SK-N-SH (cell line): ENCODE measurements around the gene ELMO2. TPM values are rescaled to one million over a fixed set of nuclear protein-coding genes. Genes with fewer than 3 reads are reported as not detected.

Experiments
- CTCF ChIA-PET: fragments of 300-600, 350-600 bp; formaldehyde crosslinking; extraction: SDS; loops from one replicate; lab custom pipeline; 2021; lab: Yijun Ruan, JAX
- POLR2A ChIA-PET: fragments of 350-600 bp; sonication (Branson Sonifier 250); formaldehyde crosslinking; extraction: SDS; loops from one replicate; lab custom pipeline; 2020; ENCODE audit warnings: antibody characterized with exemption, inconsistent platforms; lab: Yijun Ruan, JAX
- DNase-seq: peaks from one replicate; pipeline ENCODE4 v3.0.0; 2012
- H2AFZ ChIP-seq: fragments of 200-600 bp; sonication (generic); 2 replicates; pipeline ENCODE4 v1.8.1; 2016; ENCODE audit warnings: antibody characterized with exemption, mild to moderate bottlenecking, low read depth
- H3F3A ChIP-seq: fragments of 200-600 bp; sonication (generic); replicated peaks from 2 replicates; pipeline ENCODE3; 2016; ENCODE audit warnings: antibody characterized with exemption, mild to moderate bottlenecking; ENCODE audit not compliant: insufficient read depth
- H3K27ac ChIP-seq, 2 experiments: fragments of 200-500 bp in 1 of 2; fragments of 200-600 bp in 1 of 2; sonication (Bioruptor generic) in 1 of 2; sonication (generic), shearing (Covaris generic) in 1 of 2; 2 replicates each; pipeline versions ENCODE4 v1.5.1 to v1.6.1; 2014 to 2016; ENCODE audit warnings: low read depth in 2 of 2, inconsistent platforms in 1 of 2, low read length in 1 of 2, mild to moderate bottlenecking in 1 of 2, mixed read lengths in 1 of 2
- H3K27me3 ChIP-seq: fragments of 200-600 bp; sonication (generic), shearing (Covaris generic); 2 replicates; pipeline ENCODE4 v1.6.1; 2016; ENCODE audit warnings: mixed run types; ENCODE audit not compliant: insufficient read depth
- H3K36me3 ChIP-seq, 2 experiments: fragments of 200-500 bp in 1 of 2; fragments of 200-600 bp in 1 of 2; sonication (Bioruptor generic) in 1 of 2; sonication (generic) in 1 of 2; replicated peaks in 1 of 2; 2 replicates each; pipeline versions ENCODE3 to v1.5.1; 2014 to 2016; ENCODE audit warnings: low read length in 1 of 2, mild to moderate bottlenecking in 1 of 2; ENCODE audit not compliant: insufficient read depth in 2 of 2, control insufficient read depth in 1 of 2
- H3K4me1 ChIP-seq, 2 experiments: fragments of 200-500 bp in 1 of 2; fragments of 200-600 bp in 1 of 2; sonication (Bioruptor generic) in 1 of 2; sonication (generic), shearing (Covaris generic) in 1 of 2; 2 replicates each; pipeline versions ENCODE4 v1.5.1 to v1.6.1; 2014 to 2016; ENCODE audit warnings: low read depth in 1 of 2, low read length in 1 of 2, mixed run types in 1 of 2; ENCODE audit not compliant: insufficient read depth in 2 of 2, control insufficient read depth in 1 of 2
- H3K4me2 ChIP-seq: fragments of 200-600 bp; sonication (generic), shearing (Covaris generic); 2 replicates; pipeline ENCODE4 v1.6.1; 2017; ENCODE audit warnings: mixed run types
- H3K4me3 ChIP-seq, 2 experiments: fragments of 200-500 bp in 1 of 2; fragments of 200-600 bp in 1 of 2; sonication (Bioruptor generic) in 1 of 2; sonication (generic), shearing (Covaris generic) in 1 of 2; 2 replicates each; pipeline versions ENCODE4 v1.5.1 to v1.8.1; 2014 to 2016; ENCODE audit warnings: low read depth in 2 of 2, inconsistent platforms in 1 of 2, low read length in 1 of 2, mild to moderate bottlenecking in 1 of 2, mixed read lengths in 1 of 2, moderate library complexity in 1 of 2
- H3K79me2 ChIP-seq: fragments of 200-600 bp; sonication (generic); 2 replicates; pipeline ENCODE4 v1.8.1; 2017; ENCODE audit warnings: mild to moderate bottlenecking; ENCODE audit not compliant: insufficient read depth
- H3K9ac ChIP-seq: fragments of 200-600 bp; sonication (generic); 2 replicates; pipeline ENCODE4 v1.6.1; 2017; ENCODE audit warnings: mixed run types
- H3K9me2 ChIP-seq: fragments of 200-600 bp; sonication (generic); 2 replicates; pipeline ENCODE4 v1.6.1; 2017; ENCODE audit warnings: mixed run types
- H3K9me3 ChIP-seq: fragments of 200-600 bp; sonication (generic); 2 replicates; pipeline ENCODE4 v1.6.1; 2017; ENCODE audit warnings: mixed run types, mild to moderate bottlenecking, moderate library complexity
- H4K20me1 ChIP-seq: fragments of 200-600 bp; sonication (generic); 2 replicates; pipeline ENCODE4 v1.6.1; 2017; ENCODE audit warnings: mild to moderate bottlenecking, mixed run types; ENCODE audit not compliant: insufficient read depth
- FOXJ3 ChIP-seq: sonication (generic); formaldehyde crosslinking; IDR thresholded peaks from 2 replicates; pipeline ENCODE4 v1.5.1; 2020; ENCODE audit warnings: mild to moderate bottlenecking, missing genetic modification reagents
- FOXM1 ChIP-seq: IDR thresholded peaks from 2 replicates; pipeline ENCODE4 v1.4.0; 2012; ENCODE audit warnings: low read depth, mild to moderate bottlenecking
- GABPA ChIP-seq: IDR thresholded peaks from 2 replicates; pipeline ENCODE4 v1.4.0; 2012; ENCODE audit warnings: low read depth, mild to moderate bottlenecking
- MXI1 ChIP-seq: IDR thresholded peaks from 2 replicates; pipeline ENCODE4 v1.6.1; 2012; ENCODE audit warnings: mild to moderate bottlenecking, low read depth, low read length, improper control_type of control experiment
- NFIC ChIP-seq: IDR thresholded peaks from 2 replicates; pipeline ENCODE4 v1.4.0; 2012; ENCODE audit warnings: borderline replicate concordance
- RXRA ChIP-seq: IDR thresholded peaks from 2 replicates; pipeline ENCODE4 v1.4.0; 2012; ENCODE audit warnings: low read depth, mild to moderate bottlenecking, borderline replicate concordance
- SIN3A ChIP-seq: IDR thresholded peaks from 2 replicates; pipeline ENCODE4 v1.6.1; 2012; ENCODE audit warnings: low read depth, mild to moderate bottlenecking, low read length, moderate library complexity, borderline replicate concordance
- TEAD4 ChIP-seq: IDR thresholded peaks from 2 replicates; pipeline ENCODE4 v1.4.0; 2012; ENCODE audit warnings: mild to moderate bottlenecking, borderline replicate concordance; ENCODE audit not compliant: insufficient read depth
- WGBS: methylation state at CpG from one replicate; pipeline ENCODE4 v1.1.6; 2017; ENCODE audit warnings: low lambda C conversion rate; 5-methylcytosine and 5-hydroxymethylcytosine counted together
- polyA plus RNA-seq, 3 experiments: library from polyadenylated mRNA; depleted of rRNA; stranded (reverse); fragments of >200 nt; gene quantifications; 2 replicates each; pipeline ENCODE4 v1.2.3, GENCODE V29; 2012
- TF ChIP-seq, protein P1 (sequence below): IDR thresholded peaks from 2 replicates; pipeline ENCODE4 v1.6.1; 2012; ENCODE audit warnings: mild to moderate bottlenecking, low read depth, low read length, moderate library complexity
- TF ChIP-seq, protein P2 (sequence below): IDR thresholded peaks from 2 replicates; pipeline ENCODE4 v1.4.0; 2012; ENCODE audit warnings: low read depth, borderline replicate concordance
- TF ChIP-seq, protein P3 (sequence below): IDR thresholded peaks from 2 replicates; pipeline ENCODE4; 2012
- TF ChIP-seq, protein P4 (sequence below): IDR thresholded peaks from 2 replicates; pipeline ENCODE4 v1.4.0; 2012; ENCODE audit warnings: low read depth, borderline replicate concordance
- TF ChIP-seq, protein P5 (sequence below): fragments of 150-350 bp; IDR thresholded peaks from 2 replicates; pipeline ENCODE4 v1.6.1; 2017; ENCODE audit warnings: antibody characterized with exemption, low read length, low read depth, borderline replicate concordance
- TF ChIP-seq, protein P6 (sequence below): fragments of 200-600 bp; sonication (generic); IDR thresholded peaks from 2 replicates; pipeline ENCODE4 v1.6.1; 2017; ENCODE audit warnings: antibody characterized with exemption, mild to moderate bottlenecking, moderate library complexity

Gene ELMO2
- polyA plus RNA-seq, 1 of the 3 experiments (the other 2 are of a cell fraction), result 32.1 TPM

DNA sequence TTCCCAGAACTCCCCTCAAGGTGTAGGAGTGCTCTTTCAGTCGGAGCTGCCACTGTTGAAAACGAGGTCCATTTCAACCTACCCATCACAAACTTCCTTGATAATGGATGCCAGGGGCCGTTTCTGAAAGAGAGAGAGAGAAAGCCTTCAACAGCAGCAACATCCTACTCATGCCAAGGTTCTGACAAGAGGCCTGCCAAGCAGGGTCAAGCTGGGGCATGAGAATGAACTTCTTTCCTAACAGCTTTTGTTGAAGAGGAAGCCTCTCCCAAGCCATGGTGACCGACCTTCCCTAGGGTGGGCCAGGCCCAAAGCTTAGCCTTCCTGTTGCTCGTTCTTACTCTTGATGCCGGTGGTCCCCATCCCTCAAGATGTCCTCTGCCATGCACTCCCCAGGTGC, 12.4 kb downstream of the ELMO2 start:
- H3K9me3 ChIP-seq, result no peaks in the 10 kb centered on the region
- DNase-seq, result no peak
- H3K27ac ChIP-seq, result no peak overlapping the region
- CTCF ChIA-PET, result no interaction called here
- peaks cover 9% of the 10 kb centered on the region; the same call in 1 of the 2 replicates for H4K20me1 ChIP-seq
- H3F3A ChIP-seq, result no peaks in the 10 kb centered on the region
- POLR2A ChIA-PET, result no interaction called here
- peaks cover 49 to 78% of the 10 kb centered on the region in 2 experiments for H3K36me3 ChIP-seq
- no peak overlapping the region for H3K4me3 ChIP-seq
- TF ChIP-seq, protein P1, sequence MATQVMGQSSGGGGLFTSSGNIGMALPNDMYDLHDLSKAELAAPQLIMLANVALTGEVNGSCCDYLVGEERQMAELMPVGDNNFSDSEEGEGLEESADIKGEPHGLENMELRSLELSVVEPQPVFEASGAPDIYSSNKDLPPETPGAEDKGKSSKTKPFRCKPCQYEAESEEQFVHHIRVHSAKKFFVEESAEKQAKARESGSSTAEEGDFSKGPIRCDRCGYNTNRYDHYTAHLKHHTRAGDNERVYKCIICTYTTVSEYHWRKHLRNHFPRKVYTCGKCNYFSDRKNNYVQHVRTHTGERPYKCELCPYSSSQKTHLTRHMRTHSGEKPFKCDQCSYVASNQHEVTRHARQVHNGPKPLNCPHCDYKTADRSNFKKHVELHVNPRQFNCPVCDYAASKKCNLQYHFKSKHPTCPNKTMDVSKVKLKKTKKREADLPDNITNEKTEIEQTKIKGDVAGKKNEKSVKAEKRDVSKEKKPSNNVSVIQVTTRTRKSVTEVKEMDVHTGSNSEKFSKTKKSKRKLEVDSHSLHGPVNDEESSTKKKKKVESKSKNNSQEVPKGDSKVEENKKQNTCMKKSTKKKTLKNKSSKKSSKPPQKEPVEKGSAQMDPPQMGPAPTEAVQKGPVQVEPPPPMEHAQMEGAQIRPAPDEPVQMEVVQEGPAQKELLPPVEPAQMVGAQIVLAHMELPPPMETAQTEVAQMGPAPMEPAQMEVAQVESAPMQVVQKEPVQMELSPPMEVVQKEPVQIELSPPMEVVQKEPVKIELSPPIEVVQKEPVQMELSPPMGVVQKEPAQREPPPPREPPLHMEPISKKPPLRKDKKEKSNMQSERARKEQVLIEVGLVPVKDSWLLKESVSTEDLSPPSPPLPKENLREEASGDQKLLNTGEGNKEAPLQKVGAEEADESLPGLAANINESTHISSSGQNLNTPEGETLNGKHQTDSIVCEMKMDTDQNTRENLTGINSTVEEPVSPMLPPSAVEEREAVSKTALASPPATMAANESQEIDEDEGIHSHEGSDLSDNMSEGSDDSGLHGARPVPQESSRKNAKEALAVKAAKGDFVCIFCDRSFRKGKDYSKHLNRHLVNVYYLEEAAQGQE, result no peak
- TF ChIP-seq, protein P2, sequence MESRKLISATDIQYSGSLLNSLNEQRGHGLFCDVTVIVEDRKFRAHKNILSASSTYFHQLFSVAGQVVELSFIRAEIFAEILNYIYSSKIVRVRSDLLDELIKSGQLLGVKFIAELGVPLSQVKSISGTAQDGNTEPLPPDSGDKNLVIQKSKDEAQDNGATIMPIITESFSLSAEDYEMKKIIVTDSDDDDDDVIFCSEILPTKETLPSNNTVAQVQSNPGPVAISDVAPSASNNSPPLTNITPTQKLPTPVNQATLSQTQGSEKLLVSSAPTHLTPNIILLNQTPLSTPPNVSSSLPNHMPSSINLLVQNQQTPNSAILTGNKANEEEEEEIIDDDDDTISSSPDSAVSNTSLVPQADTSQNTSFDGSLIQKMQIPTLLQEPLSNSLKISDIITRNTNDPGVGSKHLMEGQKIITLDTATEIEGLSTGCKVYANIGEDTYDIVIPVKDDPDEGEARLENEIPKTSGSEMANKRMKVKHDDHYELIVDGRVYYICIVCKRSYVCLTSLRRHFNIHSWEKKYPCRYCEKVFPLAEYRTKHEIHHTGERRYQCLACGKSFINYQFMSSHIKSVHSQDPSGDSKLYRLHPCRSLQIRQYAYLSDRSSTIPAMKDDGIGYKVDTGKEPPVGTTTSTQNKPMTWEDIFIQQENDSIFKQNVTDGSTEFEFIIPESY, result no peak
- TF ChIP-seq, protein P3, sequence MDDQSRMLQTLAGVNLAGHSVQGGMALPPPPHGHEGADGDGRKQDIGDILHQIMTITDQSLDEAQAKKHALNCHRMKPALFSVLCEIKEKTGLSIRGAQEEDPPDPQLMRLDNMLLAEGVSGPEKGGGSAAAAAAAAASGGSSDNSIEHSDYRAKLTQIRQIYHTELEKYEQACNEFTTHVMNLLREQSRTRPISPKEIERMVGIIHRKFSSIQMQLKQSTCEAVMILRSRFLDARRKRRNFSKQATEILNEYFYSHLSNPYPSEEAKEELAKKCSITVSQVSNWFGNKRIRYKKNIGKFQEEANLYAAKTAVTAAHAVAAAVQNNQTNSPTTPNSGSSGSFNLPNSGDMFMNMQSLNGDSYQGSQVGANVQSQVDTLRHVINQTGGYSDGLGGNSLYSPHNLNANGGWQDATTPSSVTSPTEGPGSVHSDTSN, result no peak
- TF ChIP-seq NFIC, result no peak
- TF ChIP-seq, protein P4, sequence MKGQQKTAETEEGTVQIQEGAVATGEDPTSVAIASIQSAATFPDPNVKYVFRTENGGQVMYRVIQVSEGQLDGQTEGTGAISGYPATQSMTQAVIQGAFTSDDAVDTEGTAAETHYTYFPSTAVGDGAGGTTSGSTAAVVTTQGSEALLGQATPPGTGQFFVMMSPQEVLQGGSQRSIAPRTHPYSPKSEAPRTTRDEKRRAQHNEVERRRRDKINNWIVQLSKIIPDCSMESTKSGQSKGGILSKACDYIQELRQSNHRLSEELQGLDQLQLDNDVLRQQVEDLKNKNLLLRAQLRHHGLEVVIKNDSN, result no peak
- TF ChIP-seq, all 33 proteins: peak for 0
- 94% methylated on average over 5 of the region's 6 CpGs for WGBS
- Histone ChIP-seq H2AFZ (no peak overlapping the region), H3K4me1 (no peaks in the 10 kb centered on the region; a peak in 1 of 4 replicates), H3K9me2 (no peaks in the 10 kb centered on the region), H3K79me2 (peaks cover 42% of the 10 kb centered on the region), H3K4me2 (no peak overlapping the region), H3K9ac (no peak overlapping the region), H3K27me3 (no peaks in the 10 kb centered on the region)

DNA sequence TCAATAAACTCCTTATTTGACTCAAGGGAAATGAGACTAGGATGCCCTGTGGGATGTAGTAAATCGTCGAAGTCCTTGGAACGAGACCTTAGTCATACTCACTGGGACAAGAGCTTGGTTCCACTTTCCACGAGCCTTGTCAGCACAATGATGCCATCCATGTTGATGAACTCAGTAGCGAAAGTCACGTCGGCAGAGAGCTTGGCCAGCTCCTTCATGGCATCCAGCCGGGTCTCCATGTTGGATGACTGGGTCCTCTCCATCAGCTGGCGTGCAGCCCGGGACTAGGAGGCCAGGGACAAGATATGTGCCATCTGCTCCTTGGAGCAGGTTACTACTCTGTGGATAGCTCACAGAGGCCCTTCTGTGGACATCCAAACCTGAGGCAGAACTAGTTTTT, 17.5 kb downstream of the ELMO2 start:
- no peaks in the 10 kb centered on the region for H3K9me2 ChIP-seq
- no peak overlapping the region; a peak in 1 of 4 replicates for H3K27ac ChIP-seq
- H3K79me2 ChIP-seq, result no peaks in the 10 kb centered on the region
- H4K20me1 ChIP-seq, result no peaks in the 10 kb centered on the region
- no peaks in the 10 kb centered on the region for H3F3A ChIP-seq
- no peaks in the 10 kb centered on the region for H3K9me3 ChIP-seq
- no peak for DNase-seq
- peaks cover 69 to 89% of the 10 kb centered on the region in 2 experiments for H3K36me3 ChIP-seq
- H3K4me3 ChIP-seq, result no peak overlapping the region
- WGBS, result 95% methylated on average over 9 of the region's 10 CpGs
- H3K4me2 ChIP-seq, result no peak overlapping the region
- H2AFZ ChIP-seq, result no peak overlapping the region
- POLR2A ChIA-PET, result interaction anchor here (0.9 kb wide), 1 partner anchor 16 kb away, joined by 3 read pairs; no protein-coding TSS in a partner anchor
- H3K27me3 ChIP-seq, result no peaks in the 10 kb centered on the region
- no peak overlapping the region for H3K9ac ChIP-seq
- TF ChIP-seq FOXM1, result no peak
- no peak for TF ChIP-seq TEAD4
- TF ChIP-seq FOXJ3, result no peak
- TF ChIP-seq RXRA, result no peak
- TF ChIP-seq, protein P5, sequence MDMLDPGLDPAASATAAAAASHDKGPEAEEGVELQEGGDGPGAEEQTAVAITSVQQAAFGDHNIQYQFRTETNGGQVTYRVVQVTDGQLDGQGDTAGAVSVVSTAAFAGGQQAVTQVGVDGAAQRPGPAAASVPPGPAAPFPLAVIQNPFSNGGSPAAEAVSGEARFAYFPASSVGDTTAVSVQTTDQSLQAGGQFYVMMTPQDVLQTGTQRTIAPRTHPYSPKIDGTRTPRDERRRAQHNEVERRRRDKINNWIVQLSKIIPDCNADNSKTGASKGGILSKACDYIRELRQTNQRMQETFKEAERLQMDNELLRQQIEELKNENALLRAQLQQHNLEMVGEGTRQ, result no peak
- no peak for TF ChIP-seq MXI1
- no peak for TF ChIP-seq SIN3A
- TF ChIP-seq GABPA, result no peak
- TF ChIP-seq, protein P6, sequence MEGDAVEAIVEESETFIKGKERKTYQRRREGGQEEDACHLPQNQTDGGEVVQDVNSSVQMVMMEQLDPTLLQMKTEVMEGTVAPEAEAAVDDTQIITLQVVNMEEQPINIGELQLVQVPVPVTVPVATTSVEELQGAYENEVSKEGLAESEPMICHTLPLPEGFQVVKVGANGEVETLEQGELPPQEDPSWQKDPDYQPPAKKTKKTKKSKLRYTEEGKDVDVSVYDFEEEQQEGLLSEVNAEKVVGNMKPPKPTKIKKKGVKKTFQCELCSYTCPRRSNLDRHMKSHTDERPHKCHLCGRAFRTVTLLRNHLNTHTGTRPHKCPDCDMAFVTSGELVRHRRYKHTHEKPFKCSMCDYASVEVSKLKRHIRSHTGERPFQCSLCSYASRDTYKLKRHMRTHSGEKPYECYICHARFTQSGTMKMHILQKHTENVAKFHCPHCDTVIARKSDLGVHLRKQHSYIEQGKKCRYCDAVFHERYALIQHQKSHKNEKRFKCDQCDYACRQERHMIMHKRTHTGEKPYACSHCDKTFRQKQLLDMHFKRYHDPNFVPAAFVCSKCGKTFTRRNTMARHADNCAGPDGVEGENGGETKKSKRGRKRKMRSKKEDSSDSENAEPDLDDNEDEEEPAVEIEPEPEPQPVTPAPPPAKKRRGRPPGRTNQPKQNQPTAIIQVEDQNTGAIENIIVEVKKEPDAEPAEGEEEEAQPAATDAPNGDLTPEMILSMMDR, result no peak
- no peaks in the 10 kb centered on the region for H3K4me1 ChIP-seq
- CTCF ChIA-PET, result interaction anchor here (0.6 to 1.0 kb wide), 3 partner anchors 50 to 375 kb away, joined by 3 read pairs; no protein-coding TSS in a partner anchor
